Fibroblast of upper back skin (primary cell): ENCODE results near the gene IP6K3.

Experiments used
- DNase-seq: peaks from one replicate; pipeline ENCODE4 v3.0.0-alpha.2; 2013

Gene IP6K3

DNA sequence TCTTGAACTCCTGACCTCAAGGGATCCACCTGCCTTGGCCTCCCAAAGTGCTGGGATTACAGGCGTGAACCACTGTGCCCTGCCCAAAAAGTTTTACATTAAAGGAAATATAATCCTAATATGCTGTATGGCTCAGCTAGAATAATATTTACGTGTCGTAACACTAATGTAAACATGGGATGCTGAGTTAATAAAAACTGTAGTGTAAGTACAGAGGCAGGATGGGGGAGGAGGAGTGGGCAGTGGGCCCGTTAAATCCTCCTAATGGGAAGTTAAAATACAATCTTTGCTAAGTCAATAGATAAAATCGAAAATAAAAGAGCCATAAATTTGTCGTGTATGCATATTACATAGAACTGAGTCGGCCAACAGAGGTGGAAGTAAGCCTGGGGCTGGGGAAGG lies 12.1 kb upstream of the IP6K3 start:
- no peak for DNase-seq

DNA sequence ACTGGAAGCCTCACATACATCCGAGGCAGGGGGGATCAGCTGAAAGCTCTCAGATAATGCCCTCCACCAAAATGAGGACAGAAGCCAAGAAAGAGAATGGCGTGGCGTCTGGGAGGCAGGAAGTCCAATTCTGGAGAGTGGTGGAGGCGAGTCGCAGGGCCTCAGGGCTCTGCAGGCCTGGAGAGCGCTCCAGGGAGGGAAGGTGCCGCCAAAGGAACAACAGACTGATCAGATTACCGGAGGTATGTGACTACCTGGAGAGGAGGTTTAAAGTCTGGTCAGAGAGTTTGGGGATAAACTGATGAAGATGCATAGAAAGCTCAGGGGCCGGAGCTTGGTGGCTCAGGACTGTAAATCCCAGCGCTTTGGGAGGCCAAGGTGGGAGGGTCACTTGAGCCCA lies 11.2 kb upstream of the IP6K3 start:
- no peak for DNase-seq

DNA sequence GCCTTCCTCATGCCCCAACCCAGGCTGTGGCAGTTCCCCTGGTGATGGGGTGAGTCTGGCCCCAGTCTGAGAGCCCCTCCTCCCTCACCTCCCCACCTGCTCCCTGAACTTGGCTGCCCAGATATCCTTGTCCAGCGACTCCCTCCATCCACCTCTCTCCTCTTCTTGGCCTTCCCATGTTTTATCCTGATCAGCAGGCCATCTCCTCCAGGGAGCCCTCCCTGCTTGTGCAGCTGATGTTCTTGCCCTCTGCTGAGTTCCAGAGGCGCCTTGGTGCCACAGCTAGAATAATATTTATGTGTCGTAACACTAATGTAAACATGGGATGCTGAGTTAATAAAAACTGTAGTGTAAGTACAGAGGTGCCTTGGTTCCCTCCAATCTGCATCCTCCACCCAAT lies 10.4 kb upstream of the IP6K3 start:
- no peak for DNase-seq

DNA sequence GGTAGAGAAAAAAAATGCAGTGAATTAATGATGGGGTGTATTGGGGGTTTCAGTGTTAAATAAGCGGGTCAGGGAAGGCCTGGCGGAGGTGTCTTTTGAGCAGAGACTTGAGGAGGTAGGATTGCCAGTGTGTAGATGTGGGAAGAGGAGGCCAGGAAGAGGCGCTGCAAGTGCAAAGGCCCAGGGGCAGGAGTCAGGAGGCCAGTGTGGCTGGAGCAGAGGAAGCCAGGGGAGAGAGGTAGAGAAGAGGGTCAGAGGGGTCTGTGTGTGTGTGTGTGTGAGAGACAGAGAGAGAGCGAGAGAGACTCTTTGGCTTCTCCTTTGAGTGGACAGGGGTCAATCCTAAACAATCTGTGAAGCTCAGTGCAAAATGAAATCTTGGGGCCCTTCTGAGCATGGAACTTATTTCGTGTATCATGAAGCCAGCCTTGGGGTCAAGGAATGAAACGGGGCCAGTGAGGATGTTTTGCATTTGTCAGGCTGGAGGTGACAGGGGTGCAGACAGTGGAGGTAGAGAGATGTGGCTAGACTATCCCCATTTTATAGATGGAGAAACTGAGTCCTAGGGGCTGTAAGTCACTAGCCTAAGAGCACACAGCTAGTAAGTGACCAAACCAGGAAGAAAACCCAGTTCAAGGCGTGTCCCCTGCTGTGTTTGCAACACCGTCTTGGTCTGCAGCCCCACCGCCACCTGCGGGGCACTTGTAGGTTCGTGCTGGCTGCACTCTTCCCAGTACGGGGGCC lies 9.7 kb upstream of the IP6K3 start:
- DNase-seq: no peak

DNA sequence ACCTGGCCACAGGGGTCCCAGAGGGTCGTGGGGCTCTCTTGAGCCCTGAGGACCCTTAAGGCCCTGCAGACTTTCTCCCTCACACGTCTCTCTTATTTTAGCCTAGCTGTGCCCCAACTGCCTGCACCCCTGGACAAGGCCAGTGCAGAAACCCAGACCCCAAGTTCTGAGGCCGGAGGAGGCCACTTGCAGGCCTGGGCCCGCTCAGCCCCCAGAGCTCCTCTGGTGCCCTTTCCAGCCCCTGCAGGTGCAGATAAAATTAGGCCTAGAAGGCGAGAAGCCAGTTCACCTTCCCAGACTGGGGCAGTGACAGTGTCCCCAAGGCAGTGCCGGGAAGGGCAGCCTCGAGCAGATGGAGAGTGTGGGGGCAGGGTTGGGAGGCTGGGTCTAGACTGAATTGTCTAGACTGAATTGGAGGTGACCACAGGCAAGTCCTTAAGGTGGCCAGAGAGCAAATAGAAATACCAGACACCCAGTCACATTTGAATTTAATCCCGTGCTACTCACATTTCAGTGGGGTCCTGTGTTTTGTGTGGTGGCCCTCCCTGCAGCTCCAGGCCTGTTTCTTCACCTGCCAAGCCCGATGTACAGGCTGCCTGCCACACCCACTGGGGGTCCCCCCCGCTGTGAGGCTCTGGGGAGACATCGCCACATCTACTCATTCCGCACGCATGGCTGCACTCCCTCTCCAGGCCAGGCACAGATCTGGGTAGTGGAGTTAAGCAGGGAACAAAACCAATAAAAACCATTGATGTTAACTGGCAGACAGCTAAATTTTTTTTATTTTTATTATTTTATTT lies 8.6 kb upstream of the IP6K3 start:
- DNase-seq: no peak

DNA sequence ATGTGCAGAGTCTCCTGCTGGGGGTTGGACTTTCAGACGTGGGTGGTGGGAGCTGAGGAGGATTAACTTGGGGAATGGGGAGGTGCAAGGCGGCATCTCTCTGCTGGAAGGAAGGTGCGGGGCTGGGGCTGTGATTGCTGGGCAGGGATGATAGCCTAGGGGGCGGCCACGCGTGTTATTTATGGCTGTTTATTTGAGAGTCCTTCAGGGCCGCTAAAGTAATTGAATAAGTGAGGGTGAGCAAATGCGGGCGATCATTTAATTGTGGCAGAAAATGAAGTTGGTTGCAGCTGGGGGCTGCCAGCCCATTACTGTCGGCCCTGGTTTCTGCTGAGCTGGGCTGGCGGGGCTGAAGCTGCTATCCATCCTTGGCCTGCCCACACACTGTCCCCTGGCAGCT lies 7.5 kb upstream of the IP6K3 start:
- DNase-seq: no peak

DNA sequence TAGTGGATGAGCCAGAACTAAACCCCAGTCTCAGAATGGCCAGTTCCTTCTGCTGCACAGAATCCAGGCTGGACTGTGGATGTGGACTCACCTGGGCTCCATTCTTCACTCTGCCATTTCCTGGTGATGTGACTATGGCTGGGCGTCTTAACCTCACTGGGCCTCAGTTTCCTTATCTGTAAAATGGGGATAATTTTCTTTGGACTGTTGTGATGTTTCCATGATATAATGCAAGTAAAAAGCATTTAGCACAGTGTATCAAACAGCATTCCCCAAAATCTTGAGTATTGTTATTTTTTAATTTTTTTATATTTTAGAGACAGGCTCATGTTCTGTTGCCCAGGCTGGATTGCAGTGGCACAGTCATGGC lies 5.9 kb upstream of the IP6K3 start:
- DNase-seq: no peak

DNA sequence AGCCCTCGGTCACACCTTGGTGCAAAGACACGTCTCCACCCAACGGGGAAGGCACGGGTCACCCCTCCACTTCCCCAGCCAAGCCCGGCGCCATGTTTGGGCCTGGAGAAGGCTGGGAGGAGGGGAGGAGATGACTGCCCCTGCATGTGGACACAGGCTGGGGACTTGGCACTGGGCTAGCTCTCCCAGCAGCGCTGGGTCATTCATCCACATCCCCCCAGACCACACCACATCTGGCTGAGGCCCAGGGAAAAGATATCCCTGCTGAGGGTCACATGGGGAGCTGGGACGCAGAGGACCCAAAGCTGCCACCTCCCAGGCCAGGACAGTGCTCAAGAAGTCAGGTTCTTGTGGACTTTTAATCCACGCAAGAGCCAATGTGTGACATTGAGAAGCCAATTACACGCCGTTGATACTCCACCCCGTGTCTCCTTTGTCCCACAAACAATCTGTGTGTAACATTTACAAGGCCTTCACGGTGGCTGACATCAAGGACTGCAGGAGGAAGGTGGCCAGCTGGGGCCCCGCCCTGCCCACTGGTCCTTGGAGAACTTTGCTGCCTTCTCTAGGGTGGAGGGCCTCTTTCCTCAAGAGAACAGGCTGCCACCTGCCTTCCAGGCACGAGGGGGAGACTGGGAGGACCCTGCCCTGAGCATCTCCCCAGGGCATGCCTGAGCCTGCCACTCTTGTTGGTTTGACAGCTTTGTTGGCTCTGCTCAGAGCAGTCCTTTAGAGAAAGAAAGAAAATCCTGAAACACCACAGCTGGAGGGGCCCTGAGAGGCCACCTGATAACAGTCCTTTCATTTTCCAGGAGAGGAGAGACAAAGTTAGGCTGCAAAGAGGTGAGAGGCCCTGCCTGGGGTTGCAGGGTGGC lies 5.3 kb upstream of the IP6K3 start:
- DNase-seq: no peak

DNA sequence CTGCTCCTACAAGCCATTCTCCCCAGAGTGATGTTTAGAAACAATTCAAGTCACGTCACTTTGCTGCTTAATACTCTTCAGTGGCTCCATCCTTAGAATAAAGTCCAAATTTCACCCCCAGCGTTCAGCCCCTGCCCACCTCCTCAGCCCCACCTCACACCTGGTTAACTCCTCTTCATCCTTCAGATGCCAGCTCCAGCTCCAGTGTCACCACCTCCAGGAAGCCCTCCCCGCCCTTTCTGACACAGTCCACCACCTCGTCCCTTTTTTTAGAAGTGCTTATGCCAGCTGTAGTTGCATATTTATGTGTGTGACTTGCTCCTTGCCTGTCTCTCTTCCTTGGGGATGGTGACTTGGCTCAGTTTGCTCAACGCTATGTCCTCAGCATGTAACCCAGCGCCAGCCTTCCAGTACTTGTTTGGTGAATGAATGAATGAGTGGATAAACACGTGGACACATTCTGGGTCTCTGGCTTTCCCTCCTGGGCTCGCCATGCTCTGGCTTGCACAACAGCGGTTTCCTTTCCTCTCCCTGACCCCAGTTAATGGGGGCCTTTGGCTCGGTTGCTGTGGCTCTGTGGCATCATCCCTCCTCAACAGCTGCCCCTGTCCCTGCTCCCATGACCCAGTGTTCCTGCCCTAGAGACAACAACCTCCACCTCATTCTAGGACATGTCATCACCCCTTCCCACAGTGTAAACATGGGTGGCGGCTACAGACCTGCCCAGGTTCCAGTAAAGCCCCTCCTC lies 3.7 kb upstream of the IP6K3 start:
- no peak for DNase-seq

DNA sequence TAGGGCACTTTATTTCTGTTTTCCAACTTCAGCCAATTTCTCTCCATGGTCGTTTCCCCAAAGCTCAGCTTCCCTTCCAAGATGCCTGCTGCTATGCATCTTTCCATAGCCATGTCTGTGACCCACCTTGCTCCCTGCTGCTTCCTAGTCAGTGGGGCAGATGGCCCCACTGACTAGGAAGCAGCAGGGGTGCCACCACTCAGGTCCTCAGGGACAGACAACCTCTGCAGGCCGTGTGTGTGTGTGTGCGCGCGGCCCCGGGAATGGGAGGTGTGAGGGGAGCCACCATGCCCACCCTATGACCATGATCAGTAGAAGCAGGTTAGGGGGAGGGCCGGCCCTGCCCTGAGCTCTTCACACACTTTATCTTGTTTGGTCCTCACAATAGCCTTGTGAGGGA lies 2.7 kb upstream of the IP6K3 start:
- no peak for DNase-seq

DNA sequence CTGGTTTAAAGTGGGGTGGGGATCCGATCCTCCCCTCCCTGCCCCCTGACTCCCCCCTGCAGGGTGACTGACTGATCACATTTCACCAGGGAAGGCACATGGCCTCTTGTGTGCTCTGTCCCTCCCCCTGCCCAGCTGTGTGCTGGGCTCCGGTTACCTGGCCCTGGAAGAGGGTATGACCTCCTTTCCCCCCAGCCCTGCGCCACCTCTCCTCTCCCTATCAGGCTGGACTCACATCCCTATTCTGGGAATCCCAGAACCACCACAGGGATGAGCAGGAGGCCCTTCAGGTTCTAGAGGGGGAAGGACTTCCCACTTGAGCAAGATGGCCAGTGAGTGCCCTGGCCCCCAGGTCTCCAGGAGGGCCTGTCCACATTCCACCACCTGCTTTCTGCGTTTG lies 2.1 kb upstream of the IP6K3 start:
- no peak for DNase-seq

DNA sequence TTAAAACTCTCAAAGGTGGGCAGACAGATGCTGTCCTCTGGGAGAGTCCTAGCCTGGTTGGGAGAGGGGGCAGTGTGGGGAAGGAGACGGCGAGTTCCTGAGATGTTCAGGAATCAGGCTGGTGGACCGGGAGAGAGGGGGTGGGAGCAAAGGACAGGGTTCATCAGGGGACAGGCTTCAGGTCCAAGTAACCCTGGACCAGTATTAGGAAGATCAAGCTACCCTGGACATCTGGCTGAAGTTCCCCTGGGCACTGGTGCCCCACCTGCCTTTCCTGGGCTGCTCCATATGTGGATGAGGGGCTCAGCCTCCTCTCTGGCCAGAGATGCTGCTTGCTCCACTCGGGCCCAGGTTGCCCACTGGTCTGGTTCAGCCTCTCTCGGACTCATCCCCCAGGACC lies 1.1 kb upstream of the IP6K3 start:
- DNase-seq: no peak

DNA sequence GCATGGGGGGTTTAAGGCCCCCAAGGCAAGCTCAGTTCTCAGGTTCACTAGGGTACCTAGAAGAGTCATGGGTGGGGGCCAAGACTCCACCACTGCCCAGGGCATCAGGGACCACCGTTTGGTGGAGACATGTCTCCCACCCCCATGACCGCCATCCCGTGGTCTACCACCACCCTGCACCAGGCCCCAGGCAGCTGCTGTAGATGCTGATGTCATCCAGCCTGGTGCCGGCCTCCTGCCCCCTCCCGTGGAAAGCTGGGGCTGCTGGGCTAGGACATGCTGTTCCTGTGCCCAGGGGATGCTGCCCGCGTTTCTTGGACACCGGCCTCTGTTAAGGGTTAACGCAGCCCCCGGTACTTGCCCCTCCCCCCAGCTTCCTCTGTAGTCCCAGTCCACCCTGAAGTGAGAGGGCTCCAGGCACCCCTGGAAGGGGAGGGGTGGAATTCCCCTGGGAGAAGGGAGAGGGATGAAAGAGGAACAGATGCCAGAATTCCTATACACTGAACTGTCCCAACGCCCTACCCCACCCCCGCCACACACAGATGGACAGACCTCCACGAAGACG lies 587 bp downstream of the IP6K3 start:
- DNase-seq: peak; percentile 49

DNA sequence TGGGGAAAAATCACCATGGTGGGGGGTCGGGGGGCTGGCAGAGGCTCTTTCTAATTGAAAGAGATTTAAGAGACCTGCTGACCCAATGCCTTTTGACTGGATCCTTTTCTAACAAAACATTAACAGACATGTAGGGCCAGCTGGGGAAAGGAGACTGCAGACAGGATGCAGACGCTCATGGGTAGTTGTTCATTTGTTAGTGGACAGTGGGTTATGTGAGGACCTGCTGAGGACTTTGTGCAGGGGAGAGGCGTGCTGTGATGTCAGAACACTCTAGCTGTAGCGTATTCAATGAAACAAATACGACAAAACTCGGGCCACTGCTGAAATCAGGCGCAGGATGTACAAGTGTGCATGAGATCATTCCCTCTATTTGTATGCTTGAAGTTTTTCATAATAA lies 1.2 kb downstream of the IP6K3 start:
- no peak for DNase-seq

DNA sequence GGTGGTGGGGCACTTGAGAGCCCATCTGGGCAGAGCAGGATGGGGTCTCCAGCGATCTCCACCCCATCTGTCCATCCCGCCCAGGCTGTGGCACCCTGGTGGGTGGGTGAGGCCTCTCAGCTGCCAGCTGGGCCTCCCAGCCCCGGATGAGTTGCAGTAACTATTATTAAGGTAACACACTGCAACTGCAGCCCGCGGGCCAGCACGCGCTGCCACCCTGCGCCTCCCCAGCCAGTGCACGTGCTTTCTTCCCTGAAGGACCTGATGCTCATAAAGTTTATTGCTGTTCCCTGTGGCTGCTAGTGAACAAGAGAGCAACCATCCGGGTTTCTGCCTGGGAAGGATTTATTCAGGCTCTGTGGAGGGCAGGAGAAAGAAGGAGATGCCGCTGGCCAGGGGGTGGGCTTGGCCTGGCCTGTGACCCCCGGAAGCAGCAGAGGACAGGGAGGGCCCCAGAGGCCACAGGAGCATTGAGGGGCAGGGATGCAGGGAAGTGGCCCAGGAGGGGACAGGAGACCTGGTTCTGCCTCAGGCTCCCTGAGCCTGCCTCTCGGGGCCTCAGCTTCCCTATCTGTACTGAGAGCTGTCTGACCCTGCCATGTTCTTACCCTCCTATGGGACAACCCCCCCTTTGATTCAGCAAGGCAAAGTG lies 1.7 kb downstream of the IP6K3 start:
- DNase-seq: no peak

DNA sequence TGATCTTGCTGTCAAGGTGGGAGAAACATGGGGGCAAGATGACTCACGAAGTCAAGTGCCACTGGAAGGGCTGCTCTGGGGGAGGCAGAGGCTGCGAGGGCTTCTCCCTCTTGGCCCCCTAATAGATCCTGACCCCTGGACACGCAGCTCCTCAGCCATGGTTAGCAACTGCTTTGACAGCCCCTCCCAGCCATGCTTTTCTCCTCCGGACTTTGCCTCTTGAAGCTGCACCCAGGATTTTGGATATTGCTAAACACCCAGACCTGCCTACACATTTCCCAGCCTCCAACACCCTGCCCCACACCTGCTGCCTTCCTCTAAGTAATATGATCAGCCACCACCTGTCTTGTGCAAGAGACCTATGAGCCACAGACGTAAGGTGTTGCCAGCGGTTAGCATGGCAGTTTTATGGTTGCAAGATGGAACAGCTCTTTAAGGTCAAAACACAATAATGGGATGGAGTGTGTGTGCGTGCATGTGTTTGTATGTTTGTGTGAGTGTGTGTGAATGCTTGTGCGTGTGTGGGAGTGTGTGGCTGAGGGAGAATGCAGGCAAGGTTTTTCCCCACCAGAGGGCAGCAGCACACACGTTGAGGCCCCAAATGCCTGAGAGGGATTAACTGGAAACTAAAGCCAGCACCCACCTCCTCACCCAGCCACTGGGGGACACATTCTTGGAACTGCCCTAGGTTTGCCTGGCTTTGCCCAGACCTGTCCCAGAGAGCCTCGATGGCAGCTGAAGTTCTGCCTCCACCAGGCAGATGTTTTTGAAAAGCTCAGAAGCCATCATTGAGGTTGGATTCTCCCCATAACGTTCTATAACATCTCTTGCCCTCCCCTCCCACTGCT lies 2.5 kb downstream of the IP6K3 start:
- peak; percentile 70 for DNase-seq

DNA sequence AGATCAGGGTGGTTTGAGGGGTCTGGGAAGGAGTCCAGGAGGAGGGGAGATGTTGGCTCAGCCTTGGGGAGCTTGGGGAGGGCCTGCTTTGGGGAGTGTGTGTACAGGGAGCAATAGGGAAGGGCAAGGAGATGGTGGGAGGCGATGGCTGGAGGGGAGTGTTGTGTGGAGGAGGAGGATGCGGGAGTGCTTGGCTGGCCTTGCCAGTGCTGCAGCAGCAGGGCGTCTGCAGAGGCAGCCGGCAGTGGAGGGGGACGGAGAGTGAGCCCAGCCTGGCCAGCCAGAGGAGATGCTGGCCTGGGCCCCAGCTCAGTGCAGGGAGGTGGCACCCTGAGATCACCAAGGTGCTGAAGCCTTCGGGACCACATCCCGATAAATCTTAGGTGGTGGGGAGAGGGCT lies 3.9 kb downstream of the IP6K3 start:
- DNase-seq: no peak

DNA sequence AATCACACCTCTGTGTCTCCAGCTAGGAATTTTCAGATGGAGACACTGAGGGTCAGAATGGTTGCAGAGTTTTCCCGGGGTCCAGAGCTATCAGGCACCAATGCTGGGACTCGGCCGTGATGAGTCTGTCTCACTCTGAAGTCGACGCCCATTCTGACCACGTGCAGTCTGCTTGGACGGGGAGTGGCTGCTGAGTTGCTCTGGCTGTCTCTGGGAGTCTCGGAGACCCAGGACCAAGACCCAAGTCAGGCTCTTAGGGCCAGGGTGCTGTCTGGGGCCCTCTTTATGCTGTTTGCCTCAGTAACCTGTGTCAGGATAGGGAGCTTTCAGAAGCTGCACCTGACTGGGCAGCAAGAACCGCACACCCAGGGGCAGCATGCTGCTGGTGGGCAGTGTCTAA lies 4.6 kb downstream of the IP6K3 start:
- no peak for DNase-seq

DNA sequence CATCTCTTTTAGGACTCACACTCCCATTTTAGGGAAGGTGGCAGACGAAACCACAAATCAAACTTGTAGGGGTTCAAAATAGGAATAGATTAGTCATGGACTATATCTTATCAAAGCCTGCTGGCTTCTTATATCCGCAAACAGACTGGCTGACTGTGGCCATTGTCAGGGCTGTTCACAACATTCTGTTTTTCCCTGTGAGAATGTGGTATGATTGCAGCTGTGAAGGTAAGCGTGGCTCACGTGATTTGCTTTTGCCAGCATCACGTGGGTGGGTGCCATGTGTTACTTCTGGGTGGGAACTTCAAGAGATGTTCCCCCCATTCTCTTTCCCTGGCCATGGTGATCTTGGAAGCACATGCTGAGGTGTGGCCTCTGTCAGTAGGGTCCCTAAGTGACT lies 5.9 kb downstream of the IP6K3 start:
- no peak for DNase-seq

DNA sequence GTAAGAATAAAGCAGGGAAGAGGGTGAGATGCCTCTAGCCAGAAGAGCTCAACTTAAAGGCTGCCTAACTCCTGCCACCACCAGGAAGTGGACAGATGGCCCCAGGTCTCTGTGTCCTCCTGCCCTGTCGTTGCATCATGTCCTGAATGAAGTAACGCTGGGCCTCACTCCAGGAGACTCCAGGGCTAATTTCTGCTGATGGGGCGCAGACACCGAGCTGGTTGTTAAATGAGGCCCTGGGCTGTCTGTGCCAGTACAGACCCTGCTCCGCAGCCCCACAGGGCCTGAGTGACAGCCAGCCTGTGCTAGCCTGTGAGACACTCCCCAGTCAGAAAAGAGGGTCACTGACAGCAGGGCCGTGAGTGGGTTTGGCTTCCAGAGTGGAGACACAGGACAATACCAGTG lies 6.5 kb downstream of the IP6K3 start:
- DNase-seq: no peak

DNA sequence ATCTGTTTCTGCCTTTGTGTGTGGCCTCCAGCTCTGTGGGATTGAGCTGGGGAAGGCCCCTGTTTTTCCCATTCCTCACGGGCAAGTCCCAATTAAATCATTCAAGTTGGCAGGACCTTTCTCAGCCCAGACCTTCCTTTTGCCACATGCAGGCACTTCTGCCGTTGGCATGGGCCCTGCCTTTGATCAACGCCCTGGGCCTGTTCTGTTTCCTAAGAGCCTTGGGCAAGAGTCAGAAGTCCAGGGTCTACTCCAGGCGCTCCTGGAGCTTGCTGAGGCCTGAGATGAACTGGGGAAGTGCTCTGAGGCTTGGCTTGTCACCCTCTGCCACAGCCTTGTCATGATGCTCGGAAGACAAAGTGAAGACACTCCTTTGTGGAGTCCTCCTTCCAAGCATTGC lies 7.1 kb downstream of the IP6K3 start:
- DNase-seq: no peak
